ENCODE measurements around the gene ADCY9.

- TF ChIP-seq ZNF114 (tag by site-specific recombination; IDR thresholded peaks at IDR 0.05) (no peak), ZNF830 (tag by site-specific recombination; IDR thresholded peaks at IDR 0.05; ENCODE audit: low read depth) (no peak)
Measured at GRCh38 chr16:4142268-4142667, 26.0 kb upstream of the ADCY9 start.
